IMR-90 (cell line): ENCODE results near the gene PRDX4. TPM values are rescaled to one million over a fixed set of nuclear protein-coding genes. Genes with fewer than 3 reads are reported as not detected.

Experiments
- ATAC-seq: fragments of 200-7000 bp; cut with Tn5 transposase; 2 replicates; pipeline ENCODE4 v1.9.1; 2020; ENCODE audit warnings: low read depth, mild to moderate bottlenecking, moderate library complexity
- BruUV-seq: library from RNA; stranded (reverse); fragments of 400-500 nt; replicated peaks from 2 replicates; lab custom pipeline; 2021; lab: Mats Ljungman, UMichigan
- CTCF ChIA-PET: fragments of 300-600 bp; formaldehyde crosslinking; extraction: SDS; loops from one replicate; lab custom pipeline; 2021; ENCODE audit warnings: antibody characterized with exemption; lab: Yijun Ruan, JAX
- POLR2A ChIA-PET: fragments of 300-600 bp; sonication (Branson Sonifier 250); formaldehyde crosslinking; loops from one replicate; lab custom pipeline; 2022; ENCODE audit warnings: antibody characterized with exemption; ENCODE audit not compliant: unreplicated experiment; lab: Charles Lee
- DNase-seq: peaks from one replicate; pipeline ENCODE4 v3.0.0; 2013
- H2AFZ ChIP-seq: replicated peaks from 2 replicates; pipeline ENCODE3; 2013; ENCODE audit warnings: low read length, mild to moderate bottlenecking; ENCODE audit not compliant: poor library complexity
- H2AK5ac ChIP-seq: 2 replicates; pipeline ENCODE4 v1.6.1; 2013; ENCODE audit warnings: low read depth, low read length, inconsistent platforms
- H2AK9ac ChIP-seq: replicated peaks from 2 replicates; pipeline ENCODE3; 2013; ENCODE audit warnings: mild to moderate bottlenecking, low read depth, low read length, moderate library complexity; ENCODE audit not compliant: poor library complexity
- H2BK120ac ChIP-seq: 2 replicates; pipeline ENCODE4 v1.6.1; 2013; ENCODE audit warnings: low read depth, low read length, inconsistent platforms
- H2BK15ac ChIP-seq: 3 replicates; pipeline ENCODE4 v1.6.1; 2013; ENCODE audit warnings: low read depth, low read length, inconsistent platforms
- H2BK20ac ChIP-seq: 2 replicates; pipeline ENCODE4 v1.6.1; 2013; ENCODE audit warnings: low read depth, mild to moderate bottlenecking, inconsistent platforms, low read length, moderate library complexity
- H2BK5ac ChIP-seq: 2 replicates; pipeline ENCODE4 v1.6.1; 2013; ENCODE audit warnings: mild to moderate bottlenecking, low read depth, low read length, inconsistent platforms; ENCODE audit not compliant: poor library complexity, severe bottlenecking
- H3K14ac ChIP-seq: replicated peaks from 2 replicates; pipeline ENCODE4 v1.6.1; 2013; ENCODE audit warnings: low read depth, low read length, inconsistent platforms
- H3K18ac ChIP-seq: 2 replicates; pipeline ENCODE4 v1.6.1; 2013; ENCODE audit warnings: low read depth, low read length, control low read depth
- H3K23ac ChIP-seq: 2 replicates; pipeline ENCODE4 v1.6.1; 2013; ENCODE audit warnings: low read depth, low read length, inconsistent platforms
- H3K27ac ChIP-seq: 2 replicates; pipeline ENCODE4 v1.5.1; 2013; ENCODE audit warnings: mild to moderate bottlenecking, control low read depth, low read length; ENCODE audit not compliant: insufficient read depth
- H3K27me3 ChIP-seq: 2 replicates; pipeline ENCODE4 v1.6.1; 2013; ENCODE audit warnings: low read length; ENCODE audit not compliant: control insufficient read depth, insufficient read depth
- H3K36me3 ChIP-seq: 2 replicates; pipeline ENCODE4 v1.6.1; 2013; ENCODE audit warnings: low read length, mixed read lengths; ENCODE audit not compliant: control insufficient read depth, insufficient read depth
- H3K4ac ChIP-seq: 2 replicates; pipeline ENCODE4 v1.6.1; 2013; ENCODE audit warnings: low read depth, low read length, inconsistent platforms
- H3K4me1 ChIP-seq: 2 replicates; pipeline ENCODE4 v1.6.1; 2013; ENCODE audit warnings: low read length, mixed read lengths; ENCODE audit not compliant: control insufficient read depth, insufficient read depth
- H3K4me2 ChIP-seq: 2 replicates; pipeline ENCODE4 v1.6.1; 2013; ENCODE audit warnings: low read depth, mild to moderate bottlenecking, control low read depth, low read length, moderate library complexity
- H3K4me3 ChIP-seq: 2 replicates; pipeline ENCODE4 v1.5.1; 2013; ENCODE audit warnings: low read depth, mild to moderate bottlenecking, control low read depth, low read length, moderate library complexity; ENCODE audit not compliant: insufficient read depth
- H3K56ac ChIP-seq: 2 replicates; pipeline ENCODE4 v1.6.1; 2013; ENCODE audit warnings: low read length, inconsistent platforms; ENCODE audit not compliant: insufficient read depth; ENCODE audit errors: extremely low read depth
- H3K79me1 ChIP-seq, 2 experiments: 2 replicates each; pipeline ENCODE4 v1.6.1; 2013; ENCODE audit warnings: low read length in 2 of 2, inconsistent platforms in 1 of 2, low read depth in 1 of 2
- H3K9ac ChIP-seq: 2 replicates; pipeline ENCODE4 v1.6.1; 2013; ENCODE audit warnings: low read depth, low read length, control low read depth
- H3K9me1 ChIP-seq: 2 replicates; pipeline ENCODE4 v1.6.1; 2013; ENCODE audit warnings: low read length, inconsistent platforms; ENCODE audit not compliant: insufficient read depth
- H3K9me3 ChIP-seq: 2 replicates; pipeline ENCODE4 v1.6.1; 2013; ENCODE audit warnings: low read length; ENCODE audit not compliant: control insufficient read depth, insufficient read depth
- H4K20me1 ChIP-seq: 2 replicates; pipeline ENCODE4 v1.6.1; 2013; ENCODE audit warnings: low read length, inconsistent platforms; ENCODE audit not compliant: insufficient read depth
- H4K5ac ChIP-seq: 2 replicates; pipeline ENCODE4 v1.6.1; 2013; ENCODE audit warnings: mild to moderate bottlenecking, low read depth, low read length, control low read depth
- H4K8ac ChIP-seq, 2 experiments: 2 replicates each; pipeline ENCODE4 v1.6.1; 2013; ENCODE audit warnings: low read depth in 2 of 2, low read length in 2 of 2, control low read depth in 1 of 2, inconsistent platforms in 1 of 2
- H4K91ac ChIP-seq: 2 replicates; pipeline ENCODE4 v1.6.1; 2013; ENCODE audit warnings: low read depth, low read length, inconsistent platforms; ENCODE audit not compliant: insufficient read depth
- BHLHE40 ChIP-seq: fragments of 150-350 bp; IDR thresholded peaks from 2 replicates; pipeline ENCODE4 v1.6.1; 2016; ENCODE audit warnings: mild to moderate bottlenecking, low read depth, low read length
- CEBPB ChIP-seq: IDR thresholded peaks from 2 replicates; pipeline ENCODE4 v1.6.1; 2012; ENCODE audit warnings: low read depth, low read length, improper control_type of control experiment
- CHD1 ChIP-seq: IDR thresholded peaks from 2 replicates; pipeline ENCODE4 v1.6.1; 2012; ENCODE audit warnings: low read depth, low read length, improper control_type of control experiment
- ELK1 ChIP-seq: fragments of 150-350 bp; IDR thresholded peaks from 2 replicates; pipeline ENCODE4 v1.6.1; 2016; ENCODE audit warnings: low read depth, mild to moderate bottlenecking, low read length, moderate library complexity, borderline replicate concordance
- FOS ChIP-seq: fragments of 150-350 bp; IDR thresholded peaks from 2 replicates; pipeline ENCODE4 v1.6.1; 2016; ENCODE audit warnings: low read depth, low read length
- MAFK ChIP-seq: IDR thresholded peaks from 2 replicates; pipeline ENCODE4 v1.6.1; 2012; ENCODE audit warnings: low read depth, low read length, improper control_type of control experiment
- MAZ ChIP-seq: IDR thresholded peaks from 2 replicates; pipeline ENCODE4 v1.6.1; 2012; ENCODE audit warnings: low read depth, mild to moderate bottlenecking, low read length, improper control_type of control experiment, moderate library complexity, borderline replicate concordance
- MXI1 ChIP-seq: IDR thresholded peaks from 2 replicates; pipeline ENCODE4 v1.6.1; 2012; ENCODE audit warnings: low read depth, mild to moderate bottlenecking, low read length, moderate library complexity, borderline replicate concordance
- NFE2L2 ChIP-seq: fragments of 150-350 bp; IDR thresholded peaks from 2 replicates; pipeline ENCODE4 v1.6.1; 2016; ENCODE audit warnings: low read depth, mild to moderate bottlenecking, low read length
- POLR2A ChIP-seq: IDR thresholded peaks from 2 replicates; pipeline ENCODE4 v1.6.1; 2012; ENCODE audit warnings: mild to moderate bottlenecking, low read depth, low read length
- RAD21 ChIP-seq: IDR thresholded peaks from 2 replicates; pipeline ENCODE4 v1.6.1; 2012; ENCODE audit warnings: low read length, improper control_type of control experiment
- RCOR1 ChIP-seq: IDR thresholded peaks from 2 replicates; pipeline ENCODE4 v1.6.1; 2012; ENCODE audit warnings: mild to moderate bottlenecking, low read length, improper control_type of control experiment; ENCODE audit not compliant: insufficient replicate concordance
- RFX5 ChIP-seq: IDR thresholded peaks from 2 replicates; pipeline ENCODE4 v1.8.0; 2012; ENCODE audit warnings: low read depth, mild to moderate bottlenecking, low read length, moderate library complexity
- SMC3 ChIP-seq: fragments of 150-350 bp; IDR thresholded peaks from 2 replicates; pipeline ENCODE4 v1.6.1; 2016; ENCODE audit warnings: low read depth, mild to moderate bottlenecking, antibody characterized with exemption, low read length, moderate library complexity
- USF2 ChIP-seq: fragments of 150-350 bp; IDR thresholded peaks from 2 replicates; pipeline ENCODE4 v1.6.1; 2017; ENCODE audit warnings: mild to moderate bottlenecking, antibody characterized with exemption, low read length, low read depth
- WGBS, 2 experiments: methylation state at CpG; one replicate each; pipeline versions ENCODE4 v1.1.5 to v1.1.7; 2013; ENCODE audit warnings: missing lambda C conversion rate in 2 of 2; ENCODE audit not compliant: insufficient read length in 1 of 2; ENCODE audit errors: extremely low coverage in 2 of 2; 5-methylcytosine and 5-hydroxymethylcytosine counted together
- dilution Hi-C: fragments of 300-500 bp; cut with HindIII; formaldehyde crosslinking; loops from one replicate; pipeline ENCODE4 v1.14.3; 2018; ENCODE audit warnings: low sequenced_read_pairs; ENCODE audit not compliant: unreplicated experiment
- in situ Hi-C: fragments of 300-500 bp; cut with MboI; formaldehyde crosslinking; loops from 3 replicates; pipeline ENCODE4 v1.14.3; 2019; ENCODE audit warnings: low sequenced_read_pairs, inconsistent platforms, mixed read lengths
- intact Hi-C: fragments of 100-400 bp; cut with micrococcal nuclease; formaldehyde crosslinking; loops from 2 replicates; pipeline ENCODE4 v1.10.0; 2022
- polyA plus RNA-seq, 3 experiments: library from polyadenylated mRNA; depleted of rRNA; stranded (reverse); fragments of >200 nt; gene quantifications; 2 replicates each; pipeline ENCODE4 v1.2.3, GENCODE V29; 2012; ENCODE audit warnings: low replicate concordance in 1 of 3
- total RNA-seq: library from RNA; depleted of rRNA; stranded (reverse); fragments of >200 nt; gene quantifications from 2 replicates; pipeline ENCODE4 v1.2.3, GENCODE V29; 2012
- TF ChIP-seq, protein P1 (sequence below): conservative IDR thresholded peaks from 2 replicates; pipeline ENCODE4 v1.5.1; 2012; ENCODE audit warnings: mild to moderate bottlenecking, low read depth, low read length, improper control_type of control experiment

The PRDX4 gene
- total and polyA plus RNA-seq, 2 of the 4 experiments (the other 2 are of a cell fraction), result 194 to 226 TPM

GRCh38 chrX:23659339-23659738, 8.0 kb upstream of the PRDX4 start:
- H3K27ac ChIP-seq, result no peak overlapping the region

More at GRCh38 chrX:23659339-23659738, 8.0 kb upstream of the PRDX4 start:
- Histone ChIP-seq H3K4me3 (no peak overlapping the region), H3K36me3 (no peaks in the 10 kb centered on the region), H2BK15ac (no peak overlapping the region), H3K9ac (no peak overlapping the region), H2AFZ (no peak overlapping the region), H3K23ac (no peak overlapping the region), H4K8ac (no peak overlapping the region), H3K27me3 (peaks cover 3% of the 10 kb centered on the region; the same call in 1 of the 2 replicates), H3K9me3 (no peaks in the 10 kb centered on the region), H3K4ac (no peak overlapping the region), H2BK120ac (no peak overlapping the region), H3K18ac (no peak overlapping the region), H2BK5ac (no peak overlapping the region), H4K5ac (no peak overlapping the region), H4K91ac (no peak overlapping the region), H3K56ac (no peak overlapping the region), H3K9me1 (no peaks in the 10 kb centered on the region), H4K20me1 (no peaks in the 10 kb centered on the region), H2BK20ac (no peak overlapping the region), H3K14ac (no peak overlapping the region), H2AK5ac (no peak overlapping the region), H3K4me1 (no peaks in the 10 kb centered on the region), H3K79me1 (no peaks in the 10 kb centered on the region), H2AK9ac (no peak overlapping the region), H3K4me2 (no peak overlapping the region)
- TF ChIP-seq CHD1 (no peak), SMC3 (no peak), POLR2A (no peak), RFX5 (no peak), MXI1 (no peak), USF2 (no peak), CEBPB (no peak), ELK1 (no peak), RCOR1 (no peak), MAZ (no peak), NFE2L2 (no peak), BHLHE40 (no peak), RAD21 (no peak), FOS (no peak), MAFK (no peak)
- TF ChIP-seq, protein P1, sequence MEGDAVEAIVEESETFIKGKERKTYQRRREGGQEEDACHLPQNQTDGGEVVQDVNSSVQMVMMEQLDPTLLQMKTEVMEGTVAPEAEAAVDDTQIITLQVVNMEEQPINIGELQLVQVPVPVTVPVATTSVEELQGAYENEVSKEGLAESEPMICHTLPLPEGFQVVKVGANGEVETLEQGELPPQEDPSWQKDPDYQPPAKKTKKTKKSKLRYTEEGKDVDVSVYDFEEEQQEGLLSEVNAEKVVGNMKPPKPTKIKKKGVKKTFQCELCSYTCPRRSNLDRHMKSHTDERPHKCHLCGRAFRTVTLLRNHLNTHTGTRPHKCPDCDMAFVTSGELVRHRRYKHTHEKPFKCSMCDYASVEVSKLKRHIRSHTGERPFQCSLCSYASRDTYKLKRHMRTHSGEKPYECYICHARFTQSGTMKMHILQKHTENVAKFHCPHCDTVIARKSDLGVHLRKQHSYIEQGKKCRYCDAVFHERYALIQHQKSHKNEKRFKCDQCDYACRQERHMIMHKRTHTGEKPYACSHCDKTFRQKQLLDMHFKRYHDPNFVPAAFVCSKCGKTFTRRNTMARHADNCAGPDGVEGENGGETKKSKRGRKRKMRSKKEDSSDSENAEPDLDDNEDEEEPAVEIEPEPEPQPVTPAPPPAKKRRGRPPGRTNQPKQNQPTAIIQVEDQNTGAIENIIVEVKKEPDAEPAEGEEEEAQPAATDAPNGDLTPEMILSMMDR, result no peak
- ATAC-seq (no peak), DNase-seq (no peak)
- in situ Hi-C loops (no loop called here), dilution Hi-C loops (no loop called here), intact Hi-C loops (no loop called here)
- no TSS peak for BruUV-seq
- ChIA-PET CTCF (no interaction called here), POLR2A (no interaction called here)
- WGBS, 2 experiments, result 50% methylated on average over 1 of the region's 4 CpGs; no CpG with 5 or more reads in 1 of the 2 experiments
